HG03108 (cell line): Measurements from ENCODE around the gene NUP133.
"Not testable (repeated sequence)": the region's sequence is repeated elsewhere in the genome, so short reads cannot be mapped to it uniquely, and the experiment has no call there.

Experiments
- ATAC-seq: cut with Tn5 transposase; IDR thresholded peaks from one replicate; pipeline ENCODE4 v1.9.1; 2021; ENCODE audit warnings: moderate library complexity; ENCODE audit not compliant: unreplicated experiment

The NUP133 gene

DNA sequence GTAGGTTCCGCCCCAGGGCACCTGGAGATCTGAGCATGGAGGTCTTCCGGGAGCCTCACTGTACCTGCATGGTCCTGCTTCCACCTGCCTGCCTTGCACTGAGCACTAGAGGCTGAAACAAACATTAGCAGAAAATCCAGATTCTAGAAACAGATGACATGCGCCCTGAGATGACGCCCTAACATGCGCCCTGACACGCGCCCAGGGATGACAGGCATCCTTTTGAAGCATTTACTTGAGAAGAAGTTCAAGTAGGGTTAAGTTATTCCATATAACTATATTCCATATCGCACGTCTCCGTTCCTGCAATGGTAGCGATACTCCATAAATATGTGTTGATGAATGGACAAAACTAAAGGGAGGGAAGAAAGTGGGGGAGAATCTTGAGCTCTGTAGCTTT is 87.9 kb downstream of the NUP133 start:
- ATAC-seq, result no peak

GRCh38 chr1:229418586-229418985 is 89.6 kb downstream of the NUP133 start:
- not testable (repeated sequence) for ATAC-seq

DNA sequence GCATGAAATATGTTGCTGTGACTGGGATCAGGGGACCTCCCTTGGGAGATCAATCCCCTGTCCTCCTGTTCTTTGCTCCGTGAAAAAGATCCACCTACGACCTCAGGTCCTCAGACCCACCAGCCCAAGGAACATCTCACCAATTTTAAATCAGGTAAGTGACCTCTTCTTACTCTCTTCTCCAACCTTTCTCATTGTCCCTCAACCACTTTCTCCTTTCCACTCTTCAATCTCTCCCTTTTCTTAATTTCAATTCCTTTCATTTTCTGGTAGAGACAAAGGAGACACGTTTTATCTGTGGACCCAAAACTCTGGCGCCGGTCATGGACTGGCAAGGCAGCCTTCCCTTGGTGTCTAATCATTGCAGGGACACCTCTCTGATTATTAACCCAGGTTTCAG is 95.3 kb downstream of the NUP133 start:
- not testable (repeated sequence) for ATAC-seq

DNA sequence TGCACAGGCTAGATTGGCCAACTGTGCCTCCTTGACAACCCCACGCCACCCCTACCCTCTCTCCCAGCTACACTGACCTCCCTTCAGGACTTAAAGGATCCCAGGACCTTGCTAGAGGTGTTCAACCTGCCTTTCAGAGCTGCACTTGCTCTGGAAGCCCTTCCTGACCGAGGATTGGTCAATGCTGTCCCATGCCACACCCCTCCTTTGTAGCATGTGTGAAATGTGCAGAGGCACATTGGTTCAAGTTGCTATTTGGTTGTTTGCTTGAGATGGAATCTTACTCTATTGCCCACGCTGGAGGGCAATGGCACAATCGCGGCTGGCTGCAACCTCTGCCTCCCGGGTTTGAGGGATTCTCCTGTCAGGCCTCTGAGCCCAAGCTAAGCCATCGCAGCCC is 96.1 kb downstream of the NUP133 start:
- no peak for ATAC-seq

DNA sequence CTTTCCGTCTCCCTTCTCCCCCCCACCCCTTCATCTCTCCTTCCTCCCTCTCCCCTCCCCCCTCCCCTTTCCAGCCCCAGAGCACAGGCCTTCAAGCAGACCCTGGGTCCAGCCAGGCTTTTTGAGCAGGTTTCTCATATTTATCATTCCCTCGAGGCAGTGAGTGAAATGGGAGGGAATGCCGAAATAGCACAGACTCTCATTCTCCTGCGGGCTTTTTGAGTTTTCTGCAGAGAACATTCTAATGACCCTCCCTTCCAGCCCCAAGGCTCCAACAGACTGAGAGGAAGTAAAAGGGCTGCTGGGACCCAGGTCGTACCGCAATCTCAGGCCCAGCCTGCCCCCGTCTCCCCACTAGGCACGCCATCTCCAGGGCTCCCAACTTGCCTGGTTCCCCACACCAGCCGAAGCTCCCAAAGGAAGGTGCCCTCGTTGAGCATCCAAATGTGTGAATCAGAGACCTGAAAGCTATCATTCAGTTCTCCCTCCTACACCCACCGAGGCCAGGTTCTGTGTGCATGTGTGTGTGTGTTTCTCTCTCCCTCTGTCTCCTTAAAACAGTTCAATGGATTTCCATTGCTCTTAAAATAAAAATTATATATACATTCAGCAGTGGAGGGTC is 96.6 kb downstream of the NUP133 start:
- no peak for ATAC-seq

- ATAC-seq, result no peak
These were observed 97.3 kb downstream of the NUP133 start for GRCh38 chr1:229410692-229411433.

DNA sequence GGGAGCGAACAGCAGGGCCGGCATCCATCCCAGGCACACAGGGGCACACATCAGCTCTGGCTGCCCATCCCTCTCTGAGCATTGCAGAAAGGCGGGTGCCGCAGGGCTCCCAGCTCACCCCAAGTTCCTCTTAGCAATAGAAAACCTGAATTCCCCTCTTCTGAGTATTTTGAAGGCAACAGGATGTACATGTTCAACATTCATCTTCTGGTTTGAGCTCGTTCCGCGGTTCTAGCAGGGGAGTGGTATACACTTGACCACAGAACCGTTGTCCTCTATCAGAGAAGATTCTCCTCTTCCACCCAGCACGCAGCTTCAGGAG is 97.8 kb downstream of the NUP133 start:
- ATAC-seq, result no peak

DNA sequence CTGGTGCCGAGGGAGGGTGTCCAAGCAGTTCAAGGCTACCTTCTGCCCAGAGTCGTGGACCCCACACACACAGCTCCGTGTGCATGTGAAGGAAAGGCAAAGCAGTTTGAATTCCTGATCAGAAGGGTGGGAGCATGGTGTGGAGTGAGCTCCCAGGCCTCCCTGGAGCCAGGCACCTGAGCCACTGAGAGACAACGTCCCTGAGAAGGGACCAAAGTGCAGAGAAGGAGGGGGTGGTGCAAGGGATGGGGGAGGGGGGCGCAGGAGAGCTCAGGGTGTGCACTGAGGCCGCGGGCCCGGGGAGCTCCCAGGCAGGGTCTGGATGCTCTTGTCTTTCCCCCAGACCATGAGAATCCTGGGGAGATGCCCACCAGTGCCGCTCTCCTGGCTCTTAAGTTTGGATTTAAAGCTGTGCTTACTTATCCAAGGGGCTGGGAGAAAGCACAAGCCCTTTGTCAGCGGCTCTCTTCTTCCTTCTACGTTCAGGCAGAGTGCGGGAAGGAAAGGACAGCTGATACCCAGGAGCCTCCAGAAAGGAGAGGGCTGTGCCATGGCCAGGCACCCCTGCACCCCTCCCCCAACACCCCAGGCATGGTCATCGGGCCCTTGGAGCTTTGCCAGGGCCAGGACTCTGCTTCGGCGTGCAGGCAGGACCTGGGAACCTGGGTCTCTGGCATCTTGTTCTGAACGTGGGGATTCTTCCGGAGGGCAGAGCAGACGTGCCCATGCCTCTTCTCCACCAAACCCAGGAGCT is 98.3 kb downstream of the NUP133 start:
- no peak for ATAC-seq

- no peak for ATAC-seq
These were observed 99.6 kb downstream of the NUP133 start for GRCh38 chr1:229408458-229409037.

DNA sequence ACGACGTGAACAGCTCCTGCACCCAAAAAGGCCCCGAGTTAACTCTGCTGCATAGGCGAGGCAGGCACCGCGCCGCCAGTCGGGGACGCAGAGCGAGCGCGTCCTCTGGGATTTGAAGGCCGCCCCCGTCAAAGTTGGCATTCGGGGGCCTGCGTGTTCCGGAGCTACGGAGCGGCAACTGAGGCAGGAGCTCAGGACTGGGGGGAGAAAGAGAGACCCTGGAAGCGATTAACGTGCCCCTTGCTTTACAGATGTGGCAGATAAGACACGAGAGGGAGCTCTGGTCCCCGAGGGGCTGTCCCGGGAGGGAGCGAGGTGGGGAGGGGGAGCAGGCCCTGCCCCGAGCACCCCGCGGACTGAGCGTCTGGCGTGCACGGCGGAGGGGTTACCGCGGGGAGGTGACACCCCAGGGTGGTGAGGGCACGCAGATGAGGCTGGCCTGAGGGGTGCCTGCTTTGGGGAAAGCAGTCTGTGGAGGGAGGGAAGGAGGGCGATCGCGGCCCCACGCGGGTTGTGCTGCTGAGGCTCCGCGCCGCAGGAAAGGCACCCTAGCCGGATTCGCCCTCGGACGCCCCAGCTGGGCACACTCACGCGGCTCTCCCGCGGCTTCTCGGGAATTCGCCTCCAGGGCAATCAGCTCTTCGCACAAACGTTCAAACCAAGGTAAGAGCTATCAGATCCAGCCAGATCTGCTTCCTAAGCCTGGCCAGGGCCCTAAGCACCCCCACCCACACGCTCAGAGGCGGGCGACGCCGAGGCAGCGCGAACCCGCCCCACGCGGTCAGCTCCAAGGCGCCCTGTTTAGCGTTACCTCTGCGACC is 100.7 kb downstream of the NUP133 start:
- ATAC-seq, result no peak

- ATAC-seq, result no peak
These were observed 101.3 kb downstream of the NUP133 start for GRCh38 chr1:229406798-229407197.

DNA sequence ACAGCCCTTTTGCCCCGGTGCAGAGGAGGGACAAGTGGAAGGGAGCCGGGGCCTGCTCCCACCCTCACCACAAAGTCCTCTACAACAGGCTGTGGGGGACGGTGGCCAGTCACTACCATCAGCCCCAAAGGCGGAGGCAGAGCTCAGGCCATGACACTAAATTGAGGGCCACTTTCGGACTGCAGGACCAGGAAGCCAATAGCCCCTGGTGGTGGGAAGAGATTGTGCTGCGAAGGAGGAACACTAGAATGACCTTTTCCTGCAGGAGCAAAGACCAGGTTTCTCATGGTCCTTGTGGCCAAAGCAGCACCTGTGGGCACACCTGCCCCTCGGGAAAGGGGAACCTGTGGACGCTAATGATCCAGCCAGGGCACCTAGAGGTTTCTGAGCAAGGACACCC is 104.6 kb downstream of the NUP133 start:
- no peak for ATAC-seq

GRCh38 chr1:229402993-229403392 is 105.1 kb downstream of the NUP133 start:
- no peak for ATAC-seq

DNA sequence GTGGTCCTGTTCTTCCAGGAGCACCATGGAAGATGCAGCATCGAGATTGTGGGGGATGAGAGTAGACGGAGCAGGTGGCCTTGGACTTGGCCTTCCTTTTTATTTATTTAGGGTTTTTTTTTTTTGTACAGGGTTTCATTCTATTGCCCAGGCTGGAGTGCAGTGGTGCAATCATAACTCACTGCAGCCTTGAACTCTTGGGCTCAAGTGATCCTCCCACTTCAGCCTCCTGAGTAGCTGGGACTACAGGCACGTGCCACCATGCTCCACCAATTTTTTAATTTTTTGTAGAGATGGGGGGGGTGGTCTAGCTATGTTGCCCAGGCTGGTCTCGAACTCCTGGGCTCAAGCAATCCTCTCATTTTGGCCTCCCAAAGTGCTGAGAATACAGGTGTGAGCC is 105.8 kb downstream of the NUP133 start:
- ATAC-seq, result not testable (repeated sequence)

GRCh38 chr1:229397762-229398161 is 110.4 kb downstream of the NUP133 start:
- no peak for ATAC-seq

GRCh38 chr1:229396585-229397206 is 111.4 kb downstream of the NUP133 start:
- no peak for ATAC-seq

DNA sequence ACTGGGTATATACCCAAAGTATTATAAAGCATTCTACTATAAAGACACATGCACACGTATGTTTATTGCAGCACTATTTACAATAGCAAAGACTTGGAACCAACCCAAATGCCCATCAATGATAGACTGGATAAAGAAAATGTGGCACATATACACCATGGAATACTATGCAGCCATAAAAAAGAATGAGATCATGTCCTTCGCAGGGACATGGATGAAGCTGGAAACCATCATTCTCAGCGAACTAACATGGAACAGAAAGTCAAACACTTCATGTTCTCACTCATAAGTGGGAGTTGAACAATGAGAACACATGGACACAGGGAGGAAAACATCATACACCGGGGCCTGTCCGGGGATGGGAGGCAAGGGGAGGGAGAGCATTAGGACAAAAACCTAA is 113.6 kb downstream of the NUP133 start:
- not testable (repeated sequence) for ATAC-seq

DNA sequence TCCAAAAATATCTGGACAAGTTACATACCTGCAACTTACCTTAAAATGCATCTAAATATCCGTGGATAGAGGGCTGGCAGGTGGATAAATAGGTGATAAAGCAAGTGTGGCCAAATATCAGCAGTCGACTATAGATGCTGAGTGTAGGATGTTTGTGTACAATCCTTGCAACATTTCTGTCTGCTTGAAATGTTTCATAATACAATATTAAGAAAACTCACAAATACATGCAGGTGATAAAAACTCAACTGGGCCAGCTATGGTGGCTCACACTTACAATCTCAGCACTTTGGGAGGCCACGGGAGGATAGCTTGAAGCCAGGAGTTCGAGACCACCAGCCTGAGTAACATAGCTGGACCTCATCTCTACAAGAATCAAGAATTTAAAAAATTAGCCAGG is 115.2 kb downstream of the NUP133 start:
- ATAC-seq, result no peak
